ENCODE data around the gene LRRC1. TPM values are rescaled to one million over a fixed set of nuclear protein-coding genes. Genes with fewer than 3 reads are reported as not detected.
A peak's percentile ranks its signal among the peaks of the same experiment; 100 is the strongest.

LRRC1 gene
- total RNA-seq, 1 experiment from 2014 or later, result 18.1 TPM

- no peaks in the 10 kb centered on the region for H3K27me3 ChIP-seq (ENCODE audit: low read length)
- intact Hi-C loops (cut with micrococcal nuclease), result loop anchor here (5.0 kb wide), 1 partner anchor 143 kb away; no protein-coding TSS in a partner anchor
- peaks cover 75% of the 10 kb centered on the region for H3K79me2 ChIP-seq (ENCODE audit: low read length)
- H3K4me3 ChIP-seq (ENCODE audit: low read length), result no peak overlapping the region
- no peak overlapping the region for H3K27ac ChIP-seq (ENCODE audit: low read length)
- CTCF ChIA-PET, result no interaction called here
- H3K4me1 ChIP-seq (ENCODE audit: insufficient read depth, low read length), result peaks cover 44% of the 10 kb centered on the region
- BruUV-seq (replicated peaks), result no TSS peak
- no peaks in the 10 kb centered on the region for H3K9me3 ChIP-seq (ENCODE audit: low read length)
- no peaks in the 10 kb centered on the region for H3F3A ChIP-seq (ENCODE audit: low read length, unreplicated experiment)
- ATAC-seq (no peak), DNase-seq (no peak)
- TF ChIP-seq EZH2phosphoT487 (IDR thresholded peaks at IDR 0.05; ENCODE audit: borderline replicate concordance, low read length) (no peak), EZH2 (IDR thresholded peaks at IDR 0.05; ENCODE audit: low read length, unreplicated experiment) (no peak), CTCF (conservative IDR thresholded peaks at IDR 0.05; ENCODE audit: low read depth, low read length) (no peak)
- no peaks in the 10 kb centered on the region for H3K9me2 ChIP-seq (replicated peaks; ENCODE audit: low read length)
- H4K20me1 ChIP-seq (ENCODE audit: low read length), result no peaks in the 10 kb centered on the region; the same call in 1 of the 2 replicates
- no peaks in the 10 kb centered on the region for H3K36me3 ChIP-seq (ENCODE audit: low read depth, low read length)
- H3K4me2 ChIP-seq (ENCODE audit: low read length), result no peak overlapping the region
- POLR2A ChIA-PET (ENCODE audit: unreplicated experiment), result no interaction called here
- no peak overlapping the region for H3K9ac ChIP-seq (ENCODE audit: low read length)
- H2AFZ ChIP-seq (ENCODE audit: low read length), result no peak overlapping the region
Observed at GRCh38 chr6:53814353-53814752, 19.5 kb downstream of the LRRC1 start.

- CTCF ChIA-PET, result interaction anchor here (1.5 kb wide), 1 partner anchor 140 kb away, joined by 4 read pairs; no protein-coding TSS in a partner anchor
- no peaks in the 10 kb centered on the region for H3K9me2 ChIP-seq (replicated peaks; ENCODE audit: low read length)
- intact Hi-C loops (cut with micrococcal nuclease), result loop anchor here (5.0 kb wide), 2 partner anchors 112 to 467 kb away; no protein-coding TSS in a partner anchor
- no TSS peak for BruUV-seq (replicated peaks)
- peak overlapping the region; percentile 10 for H3K27ac ChIP-seq (ENCODE audit: low read length)
- no peak overlapping the region for H2AFZ ChIP-seq (ENCODE audit: low read length)
- no peaks in the 10 kb centered on the region for H3K9me3 ChIP-seq (ENCODE audit: low read length)
- H3K9ac ChIP-seq (ENCODE audit: low read length), result no peak overlapping the region
- ATAC-seq (peak; percentile 48), DNase-seq (peak; percentile 50)
- TF ChIP-seq EZH2 (IDR thresholded peaks at IDR 0.05; ENCODE audit: low read length, unreplicated experiment) (no peak), CTCF (conservative IDR thresholded peaks at IDR 0.05; ENCODE audit: low read depth, low read length) (no peak), EZH2phosphoT487 (IDR thresholded peaks at IDR 0.05; ENCODE audit: borderline replicate concordance, low read length) (no peak)
- H3F3A ChIP-seq (ENCODE audit: low read length, unreplicated experiment), result no peaks in the 10 kb centered on the region
- H3K27me3 ChIP-seq (ENCODE audit: low read length), result no peaks in the 10 kb centered on the region
- H4K20me1 ChIP-seq (ENCODE audit: low read length), result no peaks in the 10 kb centered on the region; the same call in 1 of the 2 replicates
- peaks cover 37% of the 10 kb centered on the region for H3K4me1 ChIP-seq (ENCODE audit: insufficient read depth, low read length)
- peaks cover 80% of the 10 kb centered on the region for H3K79me2 ChIP-seq (ENCODE audit: low read length)
- H3K36me3 ChIP-seq (ENCODE audit: low read depth, low read length), result no peaks in the 10 kb centered on the region
- H3K4me2 ChIP-seq (ENCODE audit: low read length), result peak overlapping the region; percentile 50
- POLR2A ChIA-PET (ENCODE audit: unreplicated experiment), result interaction anchor here (0.5 to 0.6 kb wide), 2 partner anchors 23 to 86 kb away, joined by 3 read pairs; no protein-coding TSS in a partner anchor
- H3K4me3 ChIP-seq (ENCODE audit: low read length), result no peak overlapping the region
Observed at GRCh38 chr6:53815381-53816119, 20.7 kb downstream of the LRRC1 start.

Data from PC-3 (cell line).